ENCODE measurements around the gene SLC28A2.

- TF ChIP-seq, protein P1, sequence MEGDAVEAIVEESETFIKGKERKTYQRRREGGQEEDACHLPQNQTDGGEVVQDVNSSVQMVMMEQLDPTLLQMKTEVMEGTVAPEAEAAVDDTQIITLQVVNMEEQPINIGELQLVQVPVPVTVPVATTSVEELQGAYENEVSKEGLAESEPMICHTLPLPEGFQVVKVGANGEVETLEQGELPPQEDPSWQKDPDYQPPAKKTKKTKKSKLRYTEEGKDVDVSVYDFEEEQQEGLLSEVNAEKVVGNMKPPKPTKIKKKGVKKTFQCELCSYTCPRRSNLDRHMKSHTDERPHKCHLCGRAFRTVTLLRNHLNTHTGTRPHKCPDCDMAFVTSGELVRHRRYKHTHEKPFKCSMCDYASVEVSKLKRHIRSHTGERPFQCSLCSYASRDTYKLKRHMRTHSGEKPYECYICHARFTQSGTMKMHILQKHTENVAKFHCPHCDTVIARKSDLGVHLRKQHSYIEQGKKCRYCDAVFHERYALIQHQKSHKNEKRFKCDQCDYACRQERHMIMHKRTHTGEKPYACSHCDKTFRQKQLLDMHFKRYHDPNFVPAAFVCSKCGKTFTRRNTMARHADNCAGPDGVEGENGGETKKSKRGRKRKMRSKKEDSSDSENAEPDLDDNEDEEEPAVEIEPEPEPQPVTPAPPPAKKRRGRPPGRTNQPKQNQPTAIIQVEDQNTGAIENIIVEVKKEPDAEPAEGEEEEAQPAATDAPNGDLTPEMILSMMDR (IDR thresholded peaks at IDR 0.05) = no peak
- TF ChIP-seq, protein P2, sequence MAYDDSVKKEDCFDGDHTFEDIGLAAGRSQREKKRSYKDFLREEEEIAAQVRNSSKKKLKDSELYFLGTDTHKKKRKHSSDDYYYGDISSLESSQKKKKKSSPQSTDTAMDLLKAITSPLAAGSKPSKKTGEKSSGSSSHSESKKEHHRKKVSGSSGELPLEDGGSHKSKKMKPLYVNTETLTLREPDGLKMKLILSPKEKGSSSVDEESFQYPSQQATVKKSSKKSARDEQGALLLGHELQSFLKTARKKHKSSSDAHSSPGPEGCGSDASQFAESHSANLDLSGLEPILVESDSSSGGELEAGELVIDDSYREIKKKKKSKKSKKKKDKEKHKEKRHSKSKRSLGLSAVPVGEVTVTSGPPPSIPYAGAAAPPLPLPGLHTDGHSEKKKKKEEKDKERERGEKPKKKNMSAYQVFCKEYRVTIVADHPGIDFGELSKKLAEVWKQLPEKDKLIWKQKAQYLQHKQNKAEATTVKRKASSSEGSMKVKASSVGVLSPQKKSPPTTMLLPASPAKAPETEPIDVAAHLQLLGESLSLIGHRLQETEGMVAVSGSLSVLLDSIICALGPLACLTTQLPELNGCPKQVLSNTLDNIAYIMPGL (CRISPR knock-in tag; IDR thresholded peaks at IDR 0.05; ENCODE audit: borderline replicate concordance) = no peak
- no peak for TF ChIP-seq ZC3H11A (IDR thresholded peaks at IDR 0.05)
- no peak for TF ChIP-seq POLR2A (IDR thresholded peaks at IDR 0.05; ENCODE audit: low read length)
Measured at GRCh38 chr15:45268135-45268534, 16.1 kb downstream of the SLC28A2 start.
